ENCODE data around the gene SPCS3. TPM values are rescaled to one million over a fixed set of nuclear protein-coding genes. Genes with fewer than 3 reads are reported as not detected.

SPCS3 gene
- total RNA-seq, 4 donors from 2014 or later: 72.1 to 84.0 (median 80.6) TPM

GRCh38 chr4:176359590-176359989, 39.8 kb downstream of the SPCS3 start:
- ATAC-seq (ENCODE audit: low FRiP score): no peak
- DNase-seq (ENCODE audit: low spot score): no peak
- TF ChIP-seq CTCF (IDR thresholded peaks at IDR 0.05): no peak

GRCh38 chr4:176360446-176360845, 40.7 kb downstream of the SPCS3 start:
- no peak for ATAC-seq (ENCODE audit: low FRiP score)
- DNase-seq (ENCODE audit: low spot score): no peak
- no peak for TF ChIP-seq CTCF (IDR thresholded peaks at IDR 0.05)

- no peak for TF ChIP-seq CTCF (IDR thresholded peaks at IDR 0.05)
- ATAC-seq (ENCODE audit: low FRiP score): no peak
Observed at GRCh38 chr4:176363072-176363471, 43.3 kb downstream of the SPCS3 start.

GRCh38 chr4:176367771-176368465, 48.2 kb downstream of the SPCS3 start:
- no peak for TF ChIP-seq CTCF (IDR thresholded peaks at IDR 0.05)
- DNase-seq (ENCODE audit: low spot score): no peak

More at GRCh38 chr4:176363072-176363471, 43.3 kb downstream of the SPCS3 start:
- no peak for DNase-seq (ENCODE audit: low spot score)

GRCh38 chr4:176376032-176376614, 56.4 kb downstream of the SPCS3 start:
- no peak for DNase-seq (ENCODE audit: low spot score)
- no peak for TF ChIP-seq CTCF (IDR thresholded peaks at IDR 0.05)
- no peak for ATAC-seq (ENCODE audit: low FRiP score)

More at GRCh38 chr4:176367771-176368465, 48.2 kb downstream of the SPCS3 start:
- no peak for ATAC-seq (ENCODE audit: low FRiP score)

GRCh38 chr4:176377780-176378179, 58.0 kb downstream of the SPCS3 start:
- TF ChIP-seq CTCF (IDR thresholded peaks at IDR 0.05): no peak
- no peak for DNase-seq (ENCODE audit: low spot score)
- ATAC-seq (ENCODE audit: low FRiP score): no peak

Measured in omental fat pad (tissue), 4 donors.